ENCODE results near the gene MED1.

GRCh38 chr17:39406951-39407350, 44.1 kb downstream of the MED1 start:
- no peak for TF ChIP-seq GABPA (IDR thresholded peaks at IDR 0.05 in 1 of 2, conservative IDR thresholded peaks at IDR 0.05 in 1 of 2)
- no peak for TF ChIP-seq CTCF (IDR thresholded peaks at IDR 0.05; ENCODE audit: low read depth, low read length, missing input control)
- TF ChIP-seq REST (IDR thresholded peaks at IDR 0.05), result no peak
- no peak for TF ChIP-seq RAD21 (IDR thresholded peaks at IDR 0.05)
- TF ChIP-seq YY1 (IDR thresholded peaks at IDR 0.05), result no peak
- TF ChIP-seq TAF1 (conservative IDR thresholded peaks at IDR 0.05), result no peak
- TF ChIP-seq EGR1 (IDR thresholded peaks at IDR 0.05; ENCODE audit: low read depth in 2 of 2), result no peak
- TF ChIP-seq SP1 (IDR thresholded peaks at IDR 0.05), result no peak
- no peak for TF ChIP-seq JUND (IDR thresholded peaks at IDR 0.05)
- no peak for TF ChIP-seq ATF3 (IDR thresholded peaks at IDR 0.05)

Measured in liver (tissue), 3 donors.